ENCODE results near the gene SYNGR1. TPM values are rescaled to one million over a fixed set of nuclear protein-coding genes. Genes with fewer than 3 reads are reported as not detected.

Gene SYNGR1, protein sequence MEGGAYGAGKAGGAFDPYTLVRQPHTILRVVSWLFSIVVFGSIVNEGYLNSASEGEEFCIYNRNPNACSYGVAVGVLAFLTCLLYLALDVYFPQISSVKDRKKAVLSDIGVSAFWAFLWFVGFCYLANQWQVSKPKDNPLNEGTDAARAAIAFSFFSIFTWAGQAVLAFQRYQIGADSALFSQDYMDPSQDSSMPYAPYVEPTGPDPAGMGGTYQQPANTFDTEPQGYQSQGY
- total RNA-seq (ENCODE audit: low replicate concordance) = 3.9 and 14.2 TPM in 2 replicates

DNA sequence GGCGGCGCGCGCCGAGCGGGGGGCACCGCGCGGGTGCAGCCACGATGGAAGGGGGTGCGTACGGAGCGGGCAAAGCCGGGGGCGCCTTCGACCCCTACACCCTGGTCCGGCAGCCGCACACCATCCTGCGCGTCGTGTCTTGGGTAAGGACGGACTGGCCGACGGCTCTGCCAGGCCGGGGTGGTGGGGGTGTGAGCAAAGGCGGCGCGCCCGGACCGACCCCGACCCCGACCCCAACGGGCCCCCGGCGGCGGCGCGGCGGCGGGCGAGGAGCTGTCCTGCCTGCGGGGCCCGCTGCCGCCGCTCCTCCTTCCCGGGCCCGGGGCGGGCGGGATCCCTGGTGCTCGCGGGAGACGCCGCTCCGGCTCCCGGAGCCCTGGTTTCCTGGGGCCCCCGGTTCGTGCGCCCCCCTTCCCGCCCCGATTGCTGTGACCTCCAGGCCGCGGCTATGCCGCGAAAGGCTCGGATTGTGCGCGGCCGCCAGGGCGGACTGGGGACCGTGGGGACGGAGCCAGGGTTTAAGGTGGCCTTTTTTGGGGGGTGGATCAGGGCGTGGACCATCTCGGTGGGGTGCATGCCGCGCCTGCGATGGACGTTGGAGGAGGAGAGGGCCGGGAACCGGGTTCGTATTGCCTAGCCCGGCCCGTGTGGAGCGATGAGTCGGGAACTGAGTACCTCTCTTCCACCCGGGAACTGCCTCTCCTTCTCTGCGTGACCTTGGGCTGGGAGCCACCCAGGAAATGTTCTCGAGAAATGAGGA is at the start of gene SYNGR1:
TSS of gene SYNGR1 (plus strand) at position 25 of the 760 bp plus-strand sequence. CDS start at position 45, 20 bp downstream.
- H3K4me3 ChIP-seq (ENCODE audit: low read depth, low read length) = peak within 1 kb of the TSS; percentile 73
- TF ChIP-seq CTCF (IDR thresholded peaks at IDR 0.05; ENCODE audit: insufficient read depth, low read length) = no peak
- DNase-seq (ENCODE audit: low read depth) = no peak

DNA sequence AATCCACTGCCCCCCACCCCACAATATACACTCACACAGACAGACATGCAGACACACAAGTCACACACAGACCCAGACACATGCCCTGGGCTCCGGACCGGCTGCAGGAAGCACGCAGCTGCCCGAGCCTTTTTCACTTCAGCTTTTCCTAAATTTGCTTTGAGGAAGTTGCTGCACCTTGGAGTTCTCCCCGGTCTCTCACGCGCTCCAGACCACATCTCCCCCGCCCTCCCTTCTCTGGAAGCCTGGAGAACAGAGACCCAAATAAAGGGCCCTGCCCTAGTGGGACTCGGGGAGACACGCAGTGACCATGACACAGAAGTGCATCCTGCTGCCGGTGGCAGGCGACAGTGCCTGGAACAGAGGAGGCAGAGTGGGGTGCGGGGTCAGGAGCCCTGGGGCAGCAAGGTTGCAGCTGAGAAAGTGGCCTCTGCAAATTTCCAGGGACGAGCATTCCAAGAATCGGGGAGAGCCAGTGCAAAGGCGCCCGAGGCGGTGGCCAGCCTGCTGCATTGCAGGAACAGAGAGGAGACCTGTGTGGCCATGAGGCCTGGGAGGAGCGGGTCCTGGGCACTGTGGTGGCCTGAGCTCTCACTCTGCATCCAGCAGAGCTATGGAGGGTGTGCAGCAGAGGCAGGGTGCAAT is 49.5 kb upstream of the SYNGR1 start:
- DNase-seq (ENCODE audit: low read depth) = no peak
- TF ChIP-seq CTCF (IDR thresholded peaks at IDR 0.05; ENCODE audit: insufficient read depth, low read length) = peak; percentile 16
- no peak overlapping the region for H3K4me3 ChIP-seq (ENCODE audit: low read depth, low read length)

DNA sequence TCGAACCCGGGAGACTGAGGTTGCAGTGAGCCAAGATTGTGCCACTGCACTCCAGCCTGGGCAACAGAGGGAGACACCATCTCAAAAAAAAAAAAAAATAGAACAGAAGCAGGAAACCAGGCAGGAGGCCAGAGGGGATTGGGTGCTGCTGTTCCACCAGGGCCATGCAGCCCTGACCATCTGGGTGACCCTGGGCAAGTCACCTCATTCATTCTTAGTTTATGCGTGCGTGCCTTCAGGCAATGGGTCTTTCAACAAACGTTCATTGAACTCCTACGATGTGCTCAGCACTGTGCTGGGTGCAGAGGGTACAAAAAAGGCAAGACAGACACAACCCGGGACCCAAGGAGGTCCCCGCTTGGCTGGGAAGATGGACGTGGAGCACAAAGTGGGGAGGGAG is 48.7 kb upstream of the SYNGR1 start:
- no peak for TF ChIP-seq CTCF (IDR thresholded peaks at IDR 0.05; ENCODE audit: insufficient read depth, low read length)
- H3K4me3 ChIP-seq (ENCODE audit: low read depth, low read length) = no peak overlapping the region
- no peak for DNase-seq (ENCODE audit: low read depth)

DNA sequence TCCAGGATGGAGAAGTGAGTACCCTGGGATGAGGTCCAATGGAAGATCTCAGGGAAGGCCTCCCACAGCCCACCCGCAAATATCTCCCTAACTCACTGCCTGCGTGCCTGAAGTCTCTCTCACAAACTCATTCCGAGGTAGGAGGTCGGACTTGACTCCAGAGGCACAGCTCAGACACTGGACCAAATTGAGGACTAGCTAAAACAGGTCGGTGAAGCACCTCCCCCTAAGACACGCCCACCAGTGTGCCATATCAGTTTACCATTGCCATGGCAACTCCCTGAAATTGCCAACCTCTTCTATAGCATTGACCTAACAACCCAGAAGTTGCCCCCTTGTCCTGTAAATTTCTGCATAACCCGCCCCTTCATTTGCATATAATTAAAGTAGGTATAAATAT is 47.9 kb upstream of the SYNGR1 start:
- H3K4me3 ChIP-seq (ENCODE audit: low read depth, low read length) = no peak overlapping the region
- TF ChIP-seq CTCF (IDR thresholded peaks at IDR 0.05; ENCODE audit: insufficient read depth, low read length) = no peak
- no peak for DNase-seq (ENCODE audit: low read depth)

- DNase-seq (ENCODE audit: low read depth) = no peak
- H3K4me3 ChIP-seq (ENCODE audit: low read depth, low read length) = no peak overlapping the region
- TF ChIP-seq CTCF (IDR thresholded peaks at IDR 0.05; ENCODE audit: insufficient read depth, low read length) = no peak
These were observed 47.3 kb upstream of the SYNGR1 start for GRCh38 chr22:39302431-39302960.

GRCh38 chr22:39303358-39303757 is 46.4 kb upstream of the SYNGR1 start:
- TF ChIP-seq CTCF (IDR thresholded peaks at IDR 0.05; ENCODE audit: insufficient read depth, low read length) = no peak
- DNase-seq (ENCODE audit: low read depth) = no peak
- H3K4me3 ChIP-seq (ENCODE audit: low read depth, low read length) = no peak overlapping the region
